DOHH2 (cell line): ENCODE results near the gene ABCA5.

Experiments
- CTCF ChIP-seq: fragments of 200-600 bp; sonication (generic); IDR thresholded peaks from one replicate; pipeline ENCODE4 v1.5.1; 2014; ENCODE audit warnings: antibody characterized with exemption, mild to moderate bottlenecking, low read depth, low read length; ENCODE audit not compliant: poor library complexity, severe bottlenecking
- EZH2phosphoT487 ChIP-seq: fragments of 200-600 bp; sonication (generic); IDR thresholded peaks from 2 replicates; pipeline ENCODE4 v1.6.1; 2017; ENCODE audit warnings: borderline replicate concordance, mild to moderate bottlenecking, antibody characterized with exemption, low read length, moderate library complexity, mixed read lengths

DNA sequence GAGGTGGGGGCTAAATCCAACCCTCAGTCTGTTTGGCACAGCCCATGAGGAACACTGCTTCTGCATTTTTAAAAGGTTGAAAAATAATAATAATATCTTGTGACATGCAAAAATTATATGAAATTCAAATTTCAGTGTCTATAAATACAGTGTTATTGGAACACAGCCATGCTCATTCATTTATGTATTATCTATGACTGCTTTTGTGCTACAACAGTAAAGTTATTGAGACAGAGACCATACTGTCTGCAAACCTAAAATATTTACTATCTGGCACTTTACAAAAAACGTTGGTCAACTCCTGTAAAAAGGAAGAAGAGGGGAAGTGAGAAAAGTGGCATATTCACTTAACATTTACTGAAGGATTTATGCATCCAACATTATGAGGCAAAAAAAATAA is 3.1 kb downstream of the ABCA5 start:
- no peak for TF ChIP-seq CTCF
- no peak for TF ChIP-seq EZH2phosphoT487
